Adrenal gland (tissue), 5 donors: ENCODE data around the gene ZCCHC9.

Experiments used
- POLR2A ChIP-seq, 2 donors: fragments of 450-650 bp; IDR thresholded peaks; one replicate each; pipeline ENCODE4 v1.6.1; 2017; ENCODE audit warnings: antibody characterized with exemption in 2 of 2, mild to moderate bottlenecking in 2 of 2, moderate library complexity in 1 of 2
- TF ChIP-seq, protein P1 (sequence below), 6 experiments: fragments of 450-650 bp in 4 of 6; fragments of 200-600 bp in 2 of 6; sonication (generic) in 1 of 6; IDR thresholded peaks; 1 replicate in 5 of 6; 2 replicates in 1 of 6; pipeline versions ENCODE4 v1.5.1 to v1.8.0; 2016 to 2021; ENCODE audit warnings: antibody characterized with exemption in 6 of 6, mild to moderate bottlenecking in 2 of 6, moderate library complexity in 1 of 6
- donor health status: DM: no; HTN: no; CAD: no.

DNA sequence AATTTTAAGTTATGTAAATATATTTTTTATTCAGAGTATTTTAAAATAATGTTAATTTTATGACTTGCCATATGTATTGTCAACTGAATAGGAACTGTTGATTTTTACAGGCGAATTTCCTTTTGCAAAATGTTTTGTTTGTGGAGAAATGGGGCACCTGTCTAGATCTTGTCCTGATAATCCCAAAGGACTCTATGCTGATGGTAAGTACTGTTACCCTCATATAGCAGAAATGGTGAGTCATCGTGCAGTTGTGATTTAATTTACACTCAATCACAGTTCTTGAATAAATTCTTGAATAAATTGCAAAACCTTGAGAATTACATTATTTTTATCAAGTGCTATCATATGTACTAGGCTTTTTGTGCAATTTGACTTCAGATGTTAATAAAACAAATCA is 7.4 kb downstream of the ZCCHC9 start:
- TF ChIP-seq, protein P1, sequence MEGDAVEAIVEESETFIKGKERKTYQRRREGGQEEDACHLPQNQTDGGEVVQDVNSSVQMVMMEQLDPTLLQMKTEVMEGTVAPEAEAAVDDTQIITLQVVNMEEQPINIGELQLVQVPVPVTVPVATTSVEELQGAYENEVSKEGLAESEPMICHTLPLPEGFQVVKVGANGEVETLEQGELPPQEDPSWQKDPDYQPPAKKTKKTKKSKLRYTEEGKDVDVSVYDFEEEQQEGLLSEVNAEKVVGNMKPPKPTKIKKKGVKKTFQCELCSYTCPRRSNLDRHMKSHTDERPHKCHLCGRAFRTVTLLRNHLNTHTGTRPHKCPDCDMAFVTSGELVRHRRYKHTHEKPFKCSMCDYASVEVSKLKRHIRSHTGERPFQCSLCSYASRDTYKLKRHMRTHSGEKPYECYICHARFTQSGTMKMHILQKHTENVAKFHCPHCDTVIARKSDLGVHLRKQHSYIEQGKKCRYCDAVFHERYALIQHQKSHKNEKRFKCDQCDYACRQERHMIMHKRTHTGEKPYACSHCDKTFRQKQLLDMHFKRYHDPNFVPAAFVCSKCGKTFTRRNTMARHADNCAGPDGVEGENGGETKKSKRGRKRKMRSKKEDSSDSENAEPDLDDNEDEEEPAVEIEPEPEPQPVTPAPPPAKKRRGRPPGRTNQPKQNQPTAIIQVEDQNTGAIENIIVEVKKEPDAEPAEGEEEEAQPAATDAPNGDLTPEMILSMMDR (IDR thresholded peaks at IDR 0.05) = no peak
- TF ChIP-seq POLR2A (IDR thresholded peaks at IDR 0.05) = no peak
